ENCODE results near the gene CFAP119.
A peak's percentile ranks its signal among the peaks of the same experiment; 100 is the strongest.

The CFAP119 gene

GRCh38 chr16:30779596-30779995, 17.7 kb upstream of the CFAP119 start:
- no peaks in the 10 kb centered on the region for H3K9me3 ChIP-seq (ENCODE audit: control insufficient read depth, insufficient read depth, low read depth, low read length)
- no peaks in the 10 kb centered on the region for H3K27me3 ChIP-seq (ENCODE audit: control insufficient read depth, insufficient read depth, low read length)
- H3K27ac ChIP-seq (ENCODE audit: low read depth, low read length) = no peak overlapping the region
- peaks cover 24% of the 10 kb centered on the region for H3K36me3 ChIP-seq (ENCODE audit: control insufficient read depth, insufficient read depth, low read length)
- no peak overlapping the region for H3K4me3 ChIP-seq (ENCODE audit: low read depth, low read length)
- H3K4me1 ChIP-seq (ENCODE audit: control insufficient read depth, insufficient read depth, low read length) = peaks cover 14% of the 10 kb centered on the region
- H3K9ac ChIP-seq (ENCODE audit: low read length) = no peak overlapping the region

GRCh38 chr16:30778549-30779244, 16.8 kb upstream of the CFAP119 start:
- peaks cover 14% of the 10 kb centered on the region for H3K4me1 ChIP-seq (ENCODE audit: control insufficient read depth, insufficient read depth, low read length)
- no peak overlapping the region for H3K9ac ChIP-seq (ENCODE audit: low read length)
- no peaks in the 10 kb centered on the region for H3K27me3 ChIP-seq (ENCODE audit: control insufficient read depth, insufficient read depth, low read length)
- H3K27ac ChIP-seq (ENCODE audit: low read depth, low read length) = no peak overlapping the region
- H3K9me3 ChIP-seq (ENCODE audit: control insufficient read depth, insufficient read depth, low read depth, low read length) = no peaks in the 10 kb centered on the region
- no peak overlapping the region for H3K4me3 ChIP-seq (ENCODE audit: low read depth, low read length)
- peaks cover 31% of the 10 kb centered on the region for H3K36me3 ChIP-seq (ENCODE audit: control insufficient read depth, insufficient read depth, low read length)

DNA sequence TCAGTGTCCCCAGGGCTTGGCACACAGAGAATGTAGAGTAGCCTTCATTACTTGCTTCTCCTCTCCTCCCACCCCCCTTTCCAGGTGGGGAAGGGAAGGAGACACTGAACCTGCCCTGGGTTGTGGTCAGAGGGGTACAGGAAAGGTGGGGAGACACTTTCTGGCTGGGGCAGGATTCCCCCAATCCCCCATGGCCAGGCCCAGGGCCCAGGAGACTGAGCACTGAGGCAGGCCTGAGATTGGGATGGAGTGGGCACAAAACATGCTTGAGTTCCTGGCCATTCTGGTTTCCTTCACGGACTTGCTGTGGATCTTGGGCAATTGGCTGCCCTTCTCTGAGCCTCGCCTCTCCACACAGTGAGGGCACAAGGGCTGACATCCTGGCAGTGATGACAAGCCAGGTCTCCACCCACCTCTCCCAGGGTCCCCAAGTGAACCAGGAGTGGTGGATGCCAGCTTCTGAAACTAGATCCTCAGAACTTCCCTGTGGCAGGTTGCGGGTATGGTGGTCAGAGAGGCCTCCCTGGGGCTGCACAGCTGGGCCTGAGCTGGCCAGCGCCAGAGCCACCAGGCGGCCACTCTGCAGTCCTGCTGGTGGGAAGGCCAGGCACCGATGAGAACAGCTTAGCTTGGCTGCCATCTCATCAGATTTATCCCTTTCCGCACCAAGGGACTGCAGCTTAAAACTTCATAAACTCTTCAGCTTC, 15.9 kb upstream of the CFAP119 start:
- Histone ChIP-seq H3K9ac (ENCODE audit: low read length) (no peak overlapping the region), H3K36me3 (ENCODE audit: control insufficient read depth, insufficient read depth, low read length) (peaks cover 31% of the 10 kb centered on the region), H3K27ac (ENCODE audit: low read depth, low read length) (no peak overlapping the region), H3K4me3 (ENCODE audit: low read depth, low read length) (no peak overlapping the region), H3K4me1 (ENCODE audit: control insufficient read depth, insufficient read depth, low read length) (peaks cover 14% of the 10 kb centered on the region), H3K27me3 (ENCODE audit: control insufficient read depth, insufficient read depth, low read length) (no peaks in the 10 kb centered on the region), H3K9me3 (ENCODE audit: control insufficient read depth, insufficient read depth, low read depth, low read length) (no peaks in the 10 kb centered on the region)

GRCh38 chr16:30775392-30776188, 13.7 kb upstream of the CFAP119 start:
- Histone ChIP-seq H3K4me1 (ENCODE audit: control insufficient read depth, insufficient read depth, low read length) (peaks cover 14% of the 10 kb centered on the region), H3K36me3 (ENCODE audit: control insufficient read depth, insufficient read depth, low read length) (peaks cover 40% of the 10 kb centered on the region), H3K27me3 (ENCODE audit: control insufficient read depth, insufficient read depth, low read length) (no peaks in the 10 kb centered on the region), H3K9me3 (ENCODE audit: control insufficient read depth, insufficient read depth, low read depth, low read length) (no peaks in the 10 kb centered on the region), H3K9ac (ENCODE audit: low read length) (peak overlapping the region; percentile 94), H3K4me3 (ENCODE audit: low read depth, low read length) (peak overlapping the region; percentile 78), H3K27ac (ENCODE audit: low read depth, low read length) (peak overlapping the region; percentile 84)

GRCh38 chr16:30775131-30775391, 13.2 kb upstream of the CFAP119 start:
- Histone ChIP-seq H3K9ac (ENCODE audit: low read length) (peak overlapping the region; percentile 94), H3K27ac (ENCODE audit: low read depth, low read length) (peak overlapping the region; percentile 84; the same call in 1 of the 2 replicates), H3K27me3 (ENCODE audit: control insufficient read depth, insufficient read depth, low read length) (no peaks in the 10 kb centered on the region), H3K4me1 (ENCODE audit: control insufficient read depth, insufficient read depth, low read length) (peaks cover 14% of the 10 kb centered on the region), H3K4me3 (ENCODE audit: low read depth, low read length) (peak overlapping the region; percentile 78), H3K36me3 (ENCODE audit: control insufficient read depth, insufficient read depth, low read length) (peaks cover 45% of the 10 kb centered on the region), H3K9me3 (ENCODE audit: control insufficient read depth, insufficient read depth, low read depth, low read length) (no peaks in the 10 kb centered on the region)

GRCh38 chr16:30774367-30775130, 12.7 kb upstream of the CFAP119 start:
- Histone ChIP-seq H3K9ac (ENCODE audit: low read length) (peak overlapping the region; percentile 94), H3K36me3 (ENCODE audit: control insufficient read depth, insufficient read depth, low read length) (peaks cover 50% of the 10 kb centered on the region), H3K27ac (ENCODE audit: low read depth, low read length) (no peak overlapping the region)

DNA sequence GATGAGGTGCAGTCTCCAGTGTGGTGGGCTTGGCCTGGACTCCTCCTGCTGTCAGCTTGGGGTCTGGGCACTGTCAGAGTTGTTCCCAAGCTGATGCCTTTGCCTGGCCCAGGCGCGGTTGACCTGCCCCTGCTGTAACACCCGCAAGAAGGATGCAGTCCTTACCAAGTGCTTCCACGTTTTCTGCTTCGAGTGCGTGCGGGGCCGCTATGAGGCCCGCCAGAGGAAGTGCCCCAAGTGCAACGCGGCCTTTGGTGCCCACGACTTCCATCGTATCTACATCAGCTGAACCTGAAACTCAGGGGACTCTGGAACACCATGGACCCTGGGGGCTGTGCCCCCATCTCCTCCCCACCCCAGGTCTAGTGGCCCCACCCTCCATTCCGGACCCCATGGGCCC, 12.0 kb upstream of the CFAP119 start:
- peaks cover 11% of the 10 kb centered on the region for H3K4me1 ChIP-seq (ENCODE audit: control insufficient read depth, insufficient read depth, low read length)
- H3K36me3 ChIP-seq (ENCODE audit: control insufficient read depth, insufficient read depth, low read length) = peaks cover 57% of the 10 kb centered on the region
- H3K9ac ChIP-seq (ENCODE audit: low read length) = no peak overlapping the region
- no peaks in the 10 kb centered on the region for H3K27me3 ChIP-seq (ENCODE audit: control insufficient read depth, insufficient read depth, low read length)
- H3K27ac ChIP-seq (ENCODE audit: low read depth, low read length) = no peak overlapping the region
- H3K4me3 ChIP-seq (ENCODE audit: low read depth, low read length) = no peak overlapping the region
- H3K9me3 ChIP-seq (ENCODE audit: control insufficient read depth, insufficient read depth, low read depth, low read length) = no peaks in the 10 kb centered on the region

More at GRCh38 chr16:30774367-30775130, 12.7 kb upstream of the CFAP119 start:
- Histone ChIP-seq H3K4me3 (ENCODE audit: low read depth, low read length) (peak overlapping the region; percentile 78), H3K27me3 (ENCODE audit: control insufficient read depth, insufficient read depth, low read length) (no peaks in the 10 kb centered on the region), H3K9me3 (ENCODE audit: control insufficient read depth, insufficient read depth, low read depth, low read length) (no peaks in the 10 kb centered on the region), H3K4me1 (ENCODE audit: control insufficient read depth, insufficient read depth, low read length) (peaks cover 14% of the 10 kb centered on the region)

- Histone ChIP-seq H3K27me3 (ENCODE audit: control insufficient read depth, insufficient read depth, low read length) (no peaks in the 10 kb centered on the region), H3K36me3 (ENCODE audit: control insufficient read depth, insufficient read depth, low read length) (peaks cover 78% of the 10 kb centered on the region), H3K4me1 (ENCODE audit: control insufficient read depth, insufficient read depth, low read length) (peaks cover 3% of the 10 kb centered on the region), H3K9ac (ENCODE audit: low read length) (no peak overlapping the region), H3K9me3 (ENCODE audit: control insufficient read depth, insufficient read depth, low read depth, low read length) (no peaks in the 10 kb centered on the region), H3K4me3 (ENCODE audit: low read depth, low read length) (no peak overlapping the region), H3K27ac (ENCODE audit: low read depth, low read length) (no peak overlapping the region)
These were observed 9.9 kb upstream of the CFAP119 start for GRCh38 chr16:30771726-30772125.

- Histone ChIP-seq H3K36me3 (ENCODE audit: control insufficient read depth, insufficient read depth, low read length) (peaks cover 98% of the 10 kb centered on the region), H3K4me1 (ENCODE audit: control insufficient read depth, insufficient read depth, low read length) (no peaks in the 10 kb centered on the region), H3K27me3 (ENCODE audit: control insufficient read depth, insufficient read depth, low read length) (no peaks in the 10 kb centered on the region), H3K9me3 (ENCODE audit: control insufficient read depth, insufficient read depth, low read depth, low read length) (no peaks in the 10 kb centered on the region), H3K9ac (ENCODE audit: low read length) (no peak overlapping the region), H3K27ac (ENCODE audit: low read depth, low read length) (no peak overlapping the region), H3K4me3 (ENCODE audit: low read depth, low read length) (no peak overlapping the region)
These were observed 7.7 kb upstream of the CFAP119 start for GRCh38 chr16:30769379-30770089.

DNA sequence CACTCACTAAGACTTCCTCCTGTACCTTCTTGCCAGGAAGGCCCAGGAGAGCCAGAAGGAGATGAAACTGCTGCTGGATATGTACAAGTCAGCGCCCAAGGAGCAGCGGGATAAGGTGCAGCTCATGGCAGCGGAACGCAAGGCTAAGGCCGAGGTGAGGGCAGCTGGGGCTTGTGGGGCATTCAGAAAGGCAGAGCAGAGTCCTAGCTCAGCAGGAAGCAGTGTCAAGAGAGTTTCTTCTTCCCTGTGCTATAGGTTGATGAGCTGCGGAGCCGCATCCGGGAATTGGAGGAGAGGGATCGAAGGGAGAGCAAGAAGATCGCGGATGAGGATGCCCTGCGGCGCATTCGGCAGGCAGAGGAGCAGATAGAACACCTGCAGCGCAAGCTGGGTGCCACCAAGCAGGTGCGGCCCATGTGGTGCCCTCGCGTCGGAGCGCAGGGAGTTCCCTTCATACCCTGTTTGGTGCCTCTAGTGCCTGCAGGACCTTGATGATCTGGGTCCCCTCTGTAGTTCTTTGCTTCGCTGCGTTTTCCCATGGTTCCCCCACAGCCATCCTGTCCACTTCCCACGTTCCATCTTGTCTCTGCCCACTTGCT, 6.8 kb upstream of the CFAP119 start:
- H3K4me1 ChIP-seq (ENCODE audit: control insufficient read depth, insufficient read depth, low read length) = no peaks in the 10 kb centered on the region
- H3K36me3 ChIP-seq (ENCODE audit: control insufficient read depth, insufficient read depth, low read length) = peaks cover 98% of the 10 kb centered on the region
- no peaks in the 10 kb centered on the region for H3K27me3 ChIP-seq (ENCODE audit: control insufficient read depth, insufficient read depth, low read length)
- no peak overlapping the region for H3K9ac ChIP-seq (ENCODE audit: low read length)
- H3K9me3 ChIP-seq (ENCODE audit: control insufficient read depth, insufficient read depth, low read depth, low read length) = no peaks in the 10 kb centered on the region
- H3K4me3 ChIP-seq (ENCODE audit: low read depth, low read length) = no peak overlapping the region
- no peak overlapping the region for H3K27ac ChIP-seq (ENCODE audit: low read depth, low read length)

All from HUES6 (cell line).